H4 (cell line): Measurements from ENCODE around the gene CSAG1. TPM values are rescaled to one million over a fixed set of nuclear protein-coding genes. Genes with fewer than 3 reads are reported as not detected.
"Not testable (repeated sequence)": the region's sequence is repeated elsewhere in the genome, so short reads cannot be mapped to it uniquely, and the experiment has no call there.

ENCODE experiments used
- DNase-seq: peaks from one replicate; pipeline ENCODE4 v3.0.0-alpha.2; 2015; ENCODE audit warnings: low spot score
- total RNA-seq: library from RNA; depleted of rRNA; stranded (reverse); fragments of >200 nt; shearing (Covaris generic); gene quantifications from 2 replicates; pipeline ENCODE4 v1.2.3, GENCODE V29; 2014; rRNA removed

CSAG1 gene
- total RNA-seq, 1 experiment from 2014 or later: 2.9 TPM

- peak; percentile 1 for DNase-seq
Observed at GRCh38 chrX:152700390-152700789, 33.1 kb downstream of the CSAG1 start.

- not testable (repeated sequence) for DNase-seq
Observed at GRCh38 chrX:152697952-152698931, 35.3 kb downstream of the CSAG1 start, which contains the start of gene MAGEA3. Gene MAGEA3, plus strand, starts transcription at chrX:152698794. Its CDS starts 2,039 bp downstream, at chrX:152700833.

DNA sequence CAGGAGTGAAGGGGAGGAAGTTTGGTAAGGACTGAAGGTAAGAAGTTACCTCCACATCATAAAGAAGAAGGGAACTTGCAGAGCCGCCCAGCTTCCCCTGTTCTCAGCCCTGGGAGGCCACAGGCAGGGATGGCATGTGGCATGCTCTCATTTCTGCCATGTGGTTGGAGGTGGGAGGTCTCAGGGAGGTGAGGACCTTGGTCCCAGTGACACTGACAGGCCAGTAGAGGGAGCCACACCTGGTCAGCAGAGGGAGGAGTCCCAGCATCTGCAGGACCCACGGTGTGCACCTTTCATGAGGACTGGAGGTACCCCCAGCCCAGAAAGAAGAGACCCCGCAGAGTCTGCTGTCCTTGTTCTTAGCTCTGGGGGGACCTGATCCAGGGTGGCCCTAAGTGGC lies 52.5 kb downstream of the CSAG1 start:
- DNase-seq: not testable (repeated sequence)

Other genes with a start within 250 kb of the CSAG1 start
- gene GABRQ, start 95.8 kb downstream of the CSAG1 start, total RNA-seq: 5.9 and 6.1 TPM in 2 replicates
- 15.8 and 18.1 TPM in 2 replicates for gene MAGEA3, start 34.9 kb downstream of the CSAG1 start, total RNA-seq
- 0.27 TPM in 1 of 2 replicates, not detected in the other for gene CSAG2, start 24.4 kb downstream of the CSAG1 start, total RNA-seq
- gene MAGEA2B, start 19.1 kb downstream of the CSAG1 start, total RNA-seq: 3.2 and 19.6 TPM in 2 replicates
- gene MAGEA12, start within 50 bp of the CSAG1 start, total RNA-seq: 5.5 and 5.7 TPM in 2 replicates
- 10.6 and 15.8 TPM in 2 replicates for gene MAGEA2, start 20.1 kb upstream of the CSAG1 start, total RNA-seq
- 3.2 and 3.3 TPM in 2 replicates for gene CSAG3, start 25.5 kb upstream of the CSAG1 start, total RNA-seq
- 65.0 and 82.7 TPM in 2 replicates for gene MAGEA6, start 36.0 kb upstream of the CSAG1 start, total RNA-seq
- 68.5 and 69.1 TPM in 2 replicates for gene CETN2, start 97.0 kb upstream of the CSAG1 start, total RNA-seq
- gene NSDHL, start 97.3 kb upstream of the CSAG1 start, total RNA-seq: 14.8 and 24.5 TPM in 2 replicates
- 0.37 and 0.62 TPM in 2 replicates for gene ZNF185, start 164.3 kb upstream of the CSAG1 start, total RNA-seq